H1 (cell line): ENCODE data around the gene ZMYND10. TPM values are rescaled to one million over a fixed set of nuclear protein-coding genes. Genes with fewer than 3 reads are reported as not detected.

ENCODE experiments used
- CTCF ChIA-PET: fragments of 300-600 bp; sonication (Branson Sonifier 250); formaldehyde crosslinking; loops from one replicate; lab custom pipeline; 2021; ENCODE audit not compliant: partially characterized antibody; lab: Charles Lee
- POLR2A ChIA-PET: fragments of 300-600 bp; sonication (Branson Sonifier 250); formaldehyde crosslinking; loops from one replicate; lab custom pipeline; 2021; ENCODE audit warnings: inconsistent platforms; ENCODE audit not compliant: partially characterized antibody; lab: Charles Lee
- DNase-seq, 2 experiments: peaks; one replicate each; pipeline versions ENCODE4 v3.0.0 to v3.0.0-alpha.2; 2010 to 2022; ENCODE audit warnings: low spot score in 2 of 2, low read depth in 1 of 2, mixed read lengths in 1 of 2
- FAIRE-seq: peaks from 2 replicates; lab custom pipeline; 2011; peaks lifted over from hg19 to GRCh38; lab: Jason Lieb, UNC
- H2AFZ ChIP-seq: 2 replicates; pipeline ENCODE4 v1.8.1; 2012; ENCODE audit warnings: low read length, inconsistent platforms
- H2AK5ac ChIP-seq: 2 replicates; pipeline ENCODE4 v1.6.1; 2013; ENCODE audit warnings: low read depth, low read length
- H2BK120ac ChIP-seq: replicated peaks from 2 replicates; pipeline ENCODE3; 2013; ENCODE audit warnings: low read depth, low read length, inconsistent platforms
- H2BK12ac ChIP-seq: 2 replicates; pipeline ENCODE4 v1.6.1; 2013; ENCODE audit warnings: low read depth, low read length
- H2BK15ac ChIP-seq: 2 replicates; pipeline ENCODE4 v1.6.1; 2013; ENCODE audit warnings: low read length
- H2BK20ac ChIP-seq: 2 replicates; pipeline ENCODE4 v1.6.1; 2013; ENCODE audit warnings: low read length
- H2BK5ac ChIP-seq: 2 replicates; pipeline ENCODE4 v1.6.1; 2013; ENCODE audit warnings: low read depth, low read length
- H3K14ac ChIP-seq: 2 replicates; pipeline ENCODE4 v1.6.1; 2013; ENCODE audit warnings: inconsistent platforms; ENCODE audit not compliant: insufficient read length
- H3K18ac ChIP-seq: 2 replicates; pipeline ENCODE4 v1.6.1; 2013; ENCODE audit warnings: low read length; ENCODE audit errors: extremely low read depth
- H3K23ac ChIP-seq: 2 replicates; pipeline ENCODE4 v1.6.1; 2013; ENCODE audit warnings: inconsistent platforms; ENCODE audit not compliant: insufficient read length
- H3K23me2 ChIP-seq: 2 replicates; pipeline ENCODE4 v1.6.1; 2013; ENCODE audit warnings: low read depth, low read length
- H3K27ac ChIP-seq: 2 replicates; pipeline ENCODE4 v1.6.1; 2011; ENCODE audit warnings: low read depth, low read length, inconsistent platforms
- H3K27me3 ChIP-seq, 4 experiments: replicated peaks in 1 of 4; 1 replicate in 1 of 4; 2 replicates in 3 of 4; pipeline versions ENCODE4 v1.6.1 to v1.8.1; 2011 to 2013; ENCODE audit warnings: low read length in 3 of 4, mild to moderate bottlenecking in 3 of 4, inconsistent platforms in 2 of 4, mixed read lengths in 2 of 4, moderate library complexity in 1 of 4; ENCODE audit not compliant: control insufficient read depth in 3 of 4, insufficient read depth in 3 of 4; ENCODE audit errors: extremely low read depth in 1 of 4
- H3K36me3 ChIP-seq, 4 experiments: 2 replicates each; pipeline versions ENCODE4 v1.6.1 to v1.8.1; 2011 to 2013; ENCODE audit warnings: mild to moderate bottlenecking in 4 of 4, low read length in 3 of 4, moderate library complexity in 2 of 4, control low read depth in 1 of 4, inconsistent platforms in 1 of 4; ENCODE audit not compliant: insufficient read depth in 4 of 4, control insufficient read depth in 2 of 4
- H3K4ac ChIP-seq: replicated peaks from 2 replicates; pipeline ENCODE3; 2013; ENCODE audit warnings: low read length, low read depth, mixed read lengths, inconsistent platforms; ENCODE audit not compliant: insufficient read length
- H3K4me1 ChIP-seq, 4 experiments: replicated peaks in 1 of 4; 1 replicate in 1 of 4; 2 replicates in 3 of 4; pipeline versions ENCODE4 v1.6.1 to v1.8.1; 2011 to 2013; ENCODE audit warnings: low read length in 3 of 4, inconsistent platforms in 2 of 4, mixed read lengths in 1 of 4; ENCODE audit not compliant: insufficient read depth in 4 of 4, control insufficient read depth in 3 of 4
- H3K4me2 ChIP-seq, 2 experiments: 2 replicates each; pipeline versions ENCODE4 v1.6.1 to v1.8.1; 2011 to 2013; ENCODE audit warnings: low read depth in 2 of 2, low read length in 2 of 2, control low read depth in 1 of 2, inconsistent platforms in 1 of 2, mild to moderate bottlenecking in 1 of 2; ENCODE audit not compliant: insufficient read depth in 1 of 2
- H3K4me3 ChIP-seq, 4 experiments: fragments of 200-600, 300-600 bp in 1 of 4; sonication (generic), shearing (Covaris generic), sonication (Bioruptor Twin) in 1 of 4; 2 replicates each; pipeline versions ENCODE4 v1.5.1 to v1.8.1; 2011 to 2016; ENCODE audit warnings: low read length in 4 of 4, low read depth in 3 of 4, control low read depth in 2 of 4, inconsistent platforms in 2 of 4, mild to moderate bottlenecking in 2 of 4, mixed read lengths in 1 of 4, moderate library complexity in 1 of 4; ENCODE audit not compliant: insufficient read depth in 2 of 4; ENCODE audit errors: extremely low read depth in 1 of 4
- H3K56ac ChIP-seq: replicated peaks from 2 replicates; pipeline ENCODE3; 2013; ENCODE audit warnings: low read depth, mild to moderate bottlenecking, mixed read lengths, low read length, inconsistent platforms; ENCODE audit not compliant: insufficient read length
- H3K79me1 ChIP-seq: 2 replicates; pipeline ENCODE4 v1.6.1; 2013; ENCODE audit warnings: low read depth, low read length, control low read depth
- H3K79me2 ChIP-seq, 2 experiments: 2 replicates each; pipeline versions ENCODE4 v1.6.1 to v1.8.1; 2012 to 2013; ENCODE audit warnings: low read length in 2 of 2, mild to moderate bottlenecking in 2 of 2, inconsistent platforms in 1 of 2; ENCODE audit not compliant: insufficient read depth in 2 of 2, control insufficient read depth in 1 of 2
- H3K9ac ChIP-seq, 4 experiments: replicated peaks in 1 of 4; 1 replicate in 1 of 4; 2 replicates in 3 of 4; pipeline versions ENCODE4 v1.6.1 to v1.8.1; 2011 to 2013; ENCODE audit warnings: low read depth in 3 of 4, low read length in 3 of 4, control low read depth in 2 of 4, mild to moderate bottlenecking in 2 of 4, moderate library complexity in 2 of 4, inconsistent platforms in 1 of 4; ENCODE audit errors: extremely low read depth in 1 of 4
- H3K9me3 ChIP-seq, 2 experiments: 2 replicates each; pipeline versions ENCODE4 v1.6.1 to v1.8.1; 2012 to 2013; ENCODE audit warnings: mild to moderate bottlenecking in 2 of 2, moderate library complexity in 2 of 2, control low read depth in 1 of 2, inconsistent platforms in 1 of 2, low read depth in 1 of 2, low read length in 1 of 2, mixed read lengths in 1 of 2; ENCODE audit not compliant: insufficient read depth in 2 of 2
- H4K20me1 ChIP-seq, 2 experiments: replicated peaks in 1 of 2; 2 replicates each; pipeline versions ENCODE3 to v1.8.1; 2011 to 2013; ENCODE audit warnings: inconsistent platforms in 2 of 2, low read length in 2 of 2, mild to moderate bottlenecking in 1 of 2; ENCODE audit not compliant: insufficient read depth in 2 of 2, control insufficient read depth in 1 of 2
- H4K5ac ChIP-seq: 2 replicates; pipeline ENCODE4 v1.6.1; 2013; ENCODE audit warnings: low read length, low read depth, mixed read lengths, inconsistent platforms; ENCODE audit not compliant: insufficient read length
- H4K8ac ChIP-seq: 2 replicates; pipeline ENCODE4 v1.8.0; 2013; ENCODE audit warnings: mild to moderate bottlenecking, moderate library complexity, low read length, inconsistent platforms; ENCODE audit not compliant: insufficient read depth; ENCODE audit errors: extremely low read depth
- H4K91ac ChIP-seq: replicated peaks from 2 replicates; pipeline ENCODE3; 2013; ENCODE audit warnings: low read length, mixed read lengths, inconsistent platforms; ENCODE audit not compliant: insufficient read length
- CBX8 ChIP-seq: fragments of 300-800, 300-1000 bp; sonication (generic); IDR thresholded peaks from 2 replicates; pipeline ENCODE4 v1.7.1; 2016; ENCODE audit warnings: low read depth, low read length, borderline replicate concordance
- RAD21 ChIP-seq, 2 experiments: IDR thresholded peaks in 1 of 2; conservative IDR thresholded peaks in 1 of 2; 2 replicates each; pipeline ENCODE4 v1.6.1; 2011; ENCODE audit warnings: low read depth in 2 of 2, low read length in 2 of 2, improper control_type of control experiment in 1 of 2, inconsistent platforms in 1 of 2, mild to moderate bottlenecking in 1 of 2, moderate library complexity in 1 of 2
- TAF1 ChIP-seq: IDR thresholded peaks from 2 replicates; pipeline ENCODE4 v1.6.1; 2011; ENCODE audit warnings: mild to moderate bottlenecking, low read depth, low read length
- ZNF274 ChIP-seq: IDR thresholded peaks from 2 replicates; pipeline ENCODE4 v1.7.0; 2012; ENCODE audit warnings: low read length, borderline replicate concordance; ENCODE audit errors: extremely low read depth
- WGBS, 2 experiments: shearing (Covaris generic) in 1 of 2; methylation state at CpG; one replicate each; pipeline versions ENCODE4 v1.1.6 to v1.1.7; 2013 to 2015; ENCODE audit warnings: low lambda C conversion rate in 2 of 2, mixed read lengths in 2 of 2, inconsistent platforms in 1 of 2, low coverage in 1 of 2, missing lambda C conversion rate in 1 of 2; ENCODE audit not compliant: insufficient replicate concordance in 2 of 2, insufficient coverage in 1 of 2, insufficient read length in 1 of 2; ENCODE audit errors: extremely low coverage in 1 of 2, missing lambda C conversion rate in 1 of 2; 5-methylcytosine and 5-hydroxymethylcytosine counted together
- polyA plus RNA-seq, 7 experiments: library from polyadenylated mRNA; depleted of rRNA in 3 of 7; stranded (reverse) in 5 of 7; unstranded in 2 of 7; fragments of >200 nt in 5 of 7; fragments of 200-250 nt in 2 of 7; gene quantifications; 1 replicate in 5 of 7; 2 replicates in 1 of 7; 4 replicates in 1 of 7; pipeline versions ENCODE4 v1.2.1 to v1.2.3, GENCODE V29; 2011 to 2013; ENCODE audit warnings: missing spikeins in 2 of 7, mixed read lengths in 2 of 7
- total RNA-seq: library from RNA; stranded (reverse); fragmentation: NEBNext Ultra II Directional; extraction: Animal tissue kit (Norgen Biotek cat#: 25700); gene quantifications from 2 replicates; pipeline ENCODE4 v1.2.1, GENCODE V29; 2021
- TF ChIP-seq, protein P1 (sequence below): IDR thresholded peaks from 2 replicates; pipeline ENCODE4 v1.6.1; 2012; ENCODE audit warnings: inconsistent platforms

ZMYND10 gene
- total and polyA plus RNA-seq, 2 of the 8 experiments (the other 6 are each of a cell fraction or from before 2014, with no cell fraction given), result 0.56 to 0.79 TPM

DNA sequence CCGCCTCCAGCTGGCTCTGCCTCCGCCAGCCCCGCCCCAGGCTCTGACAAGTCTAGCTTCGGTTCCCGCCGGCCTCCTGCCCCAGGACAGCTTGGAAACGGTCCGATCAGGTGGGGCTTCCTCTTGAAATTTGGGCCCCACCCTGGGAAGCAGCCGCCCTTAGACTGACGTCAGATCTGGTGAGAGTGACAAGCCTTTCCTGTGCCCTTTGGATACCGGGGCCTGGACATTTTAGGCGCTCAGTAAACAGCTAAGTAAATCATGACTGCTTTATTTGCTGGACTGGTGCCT, 45.9 kb downstream of the ZMYND10 start:
- POLR2A ChIA-PET, result interaction anchor here (1.1 to 11.3 kb wide), 7 partner anchors 10 to 61 kb away, joined by 3 to 149 read pairs (median 3); partner anchors contain the start of genes HYAL2 and SEMA3B
- FAIRE-seq, result no peak
- WGBS, 2 experiments, result 7% methylated on average over 12 of the region's 12 CpGs; no CpG with 5 or more reads in 1 of the 2 experiments

More for the DNA sequence above, 45.9 kb downstream of the ZMYND10 start:
- H2BK5ac ChIP-seq, result no peak overlapping the region
- H3K4me3 ChIP-seq, result peak overlapping the region in 3 of 4 experiments; percentile 14 to 52 (median 17); a peak in 5 of 8 replicates
- no peak for DNase-seq
- no peaks in the 10 kb centered on the region for H3K9me3 ChIP-seq
- no peak overlapping the region for H3K4ac ChIP-seq
- H3K36me3 ChIP-seq, result no peaks in the 10 kb centered on the region
- TF ChIP-seq TAF1 (peak; percentile 14; the same call in 1 of the 2 replicates), ZNF274 (no peak), CBX8 (no peak), RAD21 (IDR thresholded peaks at IDR 0.05 in 1 of 2, conservative IDR thresholded peaks at IDR 0.05 in 1 of 2; ENCODE audit: low read depth in 2 of 2, low read length in 2 of 2) (no peak)
- TF ChIP-seq, protein P1, sequence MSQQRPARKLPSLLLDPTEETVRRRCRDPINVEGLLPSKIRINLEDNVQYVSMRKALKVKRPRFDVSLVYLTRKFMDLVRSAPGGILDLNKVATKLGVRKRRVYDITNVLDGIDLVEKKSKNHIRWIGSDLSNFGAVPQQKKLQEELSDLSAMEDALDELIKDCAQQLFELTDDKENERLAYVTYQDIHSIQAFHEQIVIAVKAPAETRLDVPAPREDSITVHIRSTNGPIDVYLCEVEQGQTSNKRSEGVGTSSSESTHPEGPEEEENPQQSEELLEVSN, result no peak
- H3K79me1 ChIP-seq, result no peaks in the 10 kb centered on the region
- H3K56ac ChIP-seq, result no peak overlapping the region
- 0 out of 2 replicates have a peak overlapping the region, but pooled peaks have one; percentile 22 for H3K27ac ChIP-seq
- H2AK5ac ChIP-seq, result no peak overlapping the region
- H3K14ac ChIP-seq, result no peak overlapping the region
- H3K9ac ChIP-seq, result peak overlapping the region in 2 of 4 experiments; percentile 31 to 45; a peak in 2 of 7 replicates
- H4K91ac ChIP-seq, result peak overlapping the region; percentile 7
- H3K79me2 ChIP-seq, result no peaks in the 10 kb centered on the region
- H2AFZ ChIP-seq, result no peak overlapping the region
- no peak overlapping the region for H4K5ac ChIP-seq
- peak overlapping the region; percentile 35; the same call in 1 of the 2 replicates for H2BK12ac ChIP-seq
- peaks cover 5% of the 10 kb centered on the region; the same call in 1 of the 2 replicates for H3K23me2 ChIP-seq
- H3K27me3 ChIP-seq, result no peaks in the 10 kb centered on the region; a peak in 1 of 7 replicates
- H3K4me1 ChIP-seq, result peaks cover 0 to 26% (median 12%) of the 10 kb centered on the region in 4 experiments; a peak in 6 of 7 replicates
- CTCF ChIA-PET, result interaction anchor here (1.1 to 1.7 kb wide), 12 partner anchors 16 to 1090 kb away, joined by 3 to 7 read pairs (median 3); partner anchors contain the start of gene TUSC2
- peak overlapping the region; percentile 67 to 76 for H3K4me2 ChIP-seq
- no peak overlapping the region for H4K8ac ChIP-seq
- peaks cover 0 to 2% of the 10 kb centered on the region in 2 experiments for H4K20me1 ChIP-seq
- H2BK120ac ChIP-seq, result no peak overlapping the region
- H2BK20ac ChIP-seq, result no peak overlapping the region
- H3K18ac ChIP-seq, result peak overlapping the region; percentile 27; the same call in 1 of the 2 replicates
- no peak overlapping the region for H2BK15ac ChIP-seq
- H3K23ac ChIP-seq, result no peak overlapping the region
